RWPE2 (cell line): Measurements from ENCODE around the gene GOSR1.
"Not testable (repeated sequence)": the region's sequence is repeated elsewhere in the genome, so short reads cannot be mapped to it uniquely, and the experiment has no call there.

Experiments
- ATAC-seq: fragments of 200-7000 bp; cut with Tn5 transposase; 3 replicates; pipeline ENCODE4 v1.9.1; 2021; ENCODE audit warnings: low read depth
- DNase-seq: peaks from one replicate; pipeline ENCODE4 v3.0.0-alpha.2; 2020; ENCODE audit warnings: low spot score
- H3K27ac ChIP-seq: fragments of 450-650 bp; 2 replicates; pipeline ENCODE4 v1.5.1; 2017; ENCODE audit warnings: mild to moderate bottlenecking; ENCODE audit not compliant: poor library complexity, severe bottlenecking
- H3K27me3 ChIP-seq: fragments of 250-450 bp; sonication (Bioruptor Pico); 2 replicates; pipeline ENCODE4 v1.5.1; 2021; ENCODE audit warnings: mild to moderate bottlenecking, moderate library complexity; ENCODE audit not compliant: insufficient read depth, poor library complexity, severe bottlenecking
- H3K36me3 ChIP-seq: fragments of 250-450 bp; sonication (Bioruptor Pico); 2 replicates; pipeline ENCODE4 v1.5.1; 2020; ENCODE audit warnings: low read depth, mild to moderate bottlenecking, moderate library complexity
- H3K4me1 ChIP-seq: fragments of 250-450 bp; sonication (Bioruptor Pico); 2 replicates; pipeline ENCODE4 v1.5.1; 2021; ENCODE audit warnings: mild to moderate bottlenecking, moderate library complexity; ENCODE audit not compliant: insufficient read depth, poor library complexity, severe bottlenecking
- H3K4me3 ChIP-seq: fragments of 250-450 bp; sonication (Bioruptor Pico); 2 replicates; pipeline ENCODE4 v1.5.1; 2021; ENCODE audit warnings: mild to moderate bottlenecking, moderate library complexity; ENCODE audit not compliant: severe bottlenecking
- H3K9me3 ChIP-seq: fragments of 250-450 bp; sonication (Bioruptor Pico); 2 replicates; pipeline ENCODE4 v1.5.1; 2021; ENCODE audit warnings: mild to moderate bottlenecking, moderate library complexity; ENCODE audit not compliant: severe bottlenecking
- TF ChIP-seq, protein P1 (sequence below): fragments of 450-650 bp; IDR thresholded peaks from one replicate; pipeline ENCODE4 v1.5.1; 2017; ENCODE audit warnings: mild to moderate bottlenecking, moderate library complexity; ENCODE audit not compliant: poor library complexity, severe bottlenecking

GOSR1 gene

GRCh38 chr17:30520882-30521281 lies 43.7 kb downstream of the GOSR1 start:
- H3K36me3 ChIP-seq: peaks cover 42% of the 10 kb centered on the region
- peaks cover 5% of the 10 kb centered on the region for H3K4me1 ChIP-seq
- H3K27ac ChIP-seq: no peak overlapping the region
- no peak overlapping the region for H3K4me3 ChIP-seq
- ATAC-seq: no peak
- DNase-seq: no peak
- TF ChIP-seq, protein P1, sequence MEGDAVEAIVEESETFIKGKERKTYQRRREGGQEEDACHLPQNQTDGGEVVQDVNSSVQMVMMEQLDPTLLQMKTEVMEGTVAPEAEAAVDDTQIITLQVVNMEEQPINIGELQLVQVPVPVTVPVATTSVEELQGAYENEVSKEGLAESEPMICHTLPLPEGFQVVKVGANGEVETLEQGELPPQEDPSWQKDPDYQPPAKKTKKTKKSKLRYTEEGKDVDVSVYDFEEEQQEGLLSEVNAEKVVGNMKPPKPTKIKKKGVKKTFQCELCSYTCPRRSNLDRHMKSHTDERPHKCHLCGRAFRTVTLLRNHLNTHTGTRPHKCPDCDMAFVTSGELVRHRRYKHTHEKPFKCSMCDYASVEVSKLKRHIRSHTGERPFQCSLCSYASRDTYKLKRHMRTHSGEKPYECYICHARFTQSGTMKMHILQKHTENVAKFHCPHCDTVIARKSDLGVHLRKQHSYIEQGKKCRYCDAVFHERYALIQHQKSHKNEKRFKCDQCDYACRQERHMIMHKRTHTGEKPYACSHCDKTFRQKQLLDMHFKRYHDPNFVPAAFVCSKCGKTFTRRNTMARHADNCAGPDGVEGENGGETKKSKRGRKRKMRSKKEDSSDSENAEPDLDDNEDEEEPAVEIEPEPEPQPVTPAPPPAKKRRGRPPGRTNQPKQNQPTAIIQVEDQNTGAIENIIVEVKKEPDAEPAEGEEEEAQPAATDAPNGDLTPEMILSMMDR: no peak
- H3K9me3 ChIP-seq: no peaks in the 10 kb centered on the region
- no peaks in the 10 kb centered on the region for H3K27me3 ChIP-seq

DNA sequence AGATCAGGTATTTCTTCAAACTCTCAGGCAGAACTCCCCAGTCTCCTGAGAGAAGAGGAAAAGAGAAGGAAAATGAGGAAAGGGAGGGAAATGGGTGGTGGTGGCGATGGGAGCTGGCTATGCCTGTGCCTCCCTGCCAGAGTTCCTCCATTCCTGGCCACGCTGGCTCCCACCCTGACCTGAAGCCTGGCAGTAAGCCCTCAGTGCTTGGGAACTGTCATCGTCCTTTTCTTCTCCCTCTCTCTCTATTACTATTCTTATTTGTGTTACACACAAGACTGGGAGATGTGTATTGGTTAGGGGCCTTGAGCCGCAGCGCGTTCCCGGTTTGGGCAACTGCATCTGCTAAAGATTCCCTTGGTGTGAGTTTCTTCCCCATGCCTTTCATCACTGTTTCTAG lies 44.6 kb downstream of the GOSR1 start:
- Histone ChIP-seq H3K27ac (no peak overlapping the region), H3K27me3 (no peaks in the 10 kb centered on the region), H3K4me3 (no peak overlapping the region), H3K36me3 (peaks cover 41% of the 10 kb centered on the region), H3K4me1 (peaks cover 5% of the 10 kb centered on the region), H3K9me3 (no peaks in the 10 kb centered on the region)
- TF ChIP-seq, protein P1: no peak
- no peak for ATAC-seq
- no peak for DNase-seq

DNA sequence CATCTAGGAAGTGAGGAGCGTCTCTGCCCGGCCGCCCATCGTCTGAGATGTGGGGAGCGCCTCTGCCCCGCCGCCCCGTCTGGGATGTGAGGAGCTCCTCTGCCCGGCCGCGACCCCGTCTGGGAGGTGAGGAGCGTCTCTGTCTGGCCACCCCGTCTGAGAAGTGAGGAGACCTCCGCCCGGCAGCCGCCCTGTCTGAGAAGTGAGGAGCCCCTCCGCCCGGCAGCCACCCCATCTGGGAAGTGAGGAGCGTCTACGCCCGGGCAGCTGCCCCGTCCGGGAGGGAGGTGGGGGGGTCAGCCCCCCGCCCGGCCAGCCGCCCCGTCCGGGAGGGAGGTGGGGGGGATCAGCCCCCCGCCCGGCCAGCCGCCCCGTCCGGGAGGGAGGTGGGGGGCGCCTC lies 46.0 kb downstream of the GOSR1 start:
- not testable (repeated sequence) for H3K4me1 ChIP-seq, H3K27me3 ChIP-seq, H3K9me3 ChIP-seq, ATAC-seq, DNase-seq, H3K4me3 ChIP-seq, H3K27ac ChIP-seq
- H3K36me3 ChIP-seq: peaks cover 35% of the 10 kb centered on the region

GRCh38 chr17:30524847-30525246 lies 47.6 kb downstream of the GOSR1 start:
- Histone ChIP-seq H3K4me1 (peaks cover under 1% of the 10 kb centered on the region), H3K27ac (no peak overlapping the region), H3K27me3 (no peaks in the 10 kb centered on the region), H3K9me3 (no peaks in the 10 kb centered on the region), H3K4me3 (no peak overlapping the region), H3K36me3 (peaks cover 29% of the 10 kb centered on the region)
- ATAC-seq (no peak), DNase-seq (no peak)
- TF ChIP-seq, protein P1: no peak

DNA sequence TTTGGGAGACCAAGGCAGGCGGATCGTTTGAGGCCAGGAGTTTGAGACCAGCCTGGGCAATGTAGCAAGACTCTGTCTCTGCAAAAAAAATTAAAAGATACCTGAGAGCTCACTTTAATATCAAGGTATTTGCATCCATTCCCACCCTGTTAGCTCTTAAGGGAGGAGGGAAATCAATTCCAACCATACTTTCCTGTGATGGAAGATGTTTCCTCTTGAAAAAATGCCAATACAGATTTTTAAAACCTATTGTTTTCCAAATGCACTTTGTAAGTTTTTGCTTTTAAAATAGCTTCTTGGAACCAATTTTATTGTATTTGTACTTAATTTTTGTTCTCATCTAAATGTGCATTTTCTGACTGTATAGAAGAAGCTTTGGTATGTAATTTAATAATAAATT lies 49.2 kb downstream of the GOSR1 start:
- H3K27me3 ChIP-seq: no peaks in the 10 kb centered on the region
- H3K27ac ChIP-seq: no peak overlapping the region
- ATAC-seq (no peak), DNase-seq (no peak)
- TF ChIP-seq, protein P1: no peak
- no peak overlapping the region for H3K4me3 ChIP-seq
- no peaks in the 10 kb centered on the region for H3K9me3 ChIP-seq
- H3K36me3 ChIP-seq: peaks cover 14% of the 10 kb centered on the region
- H3K4me1 ChIP-seq: no peaks in the 10 kb centered on the region

DNA sequence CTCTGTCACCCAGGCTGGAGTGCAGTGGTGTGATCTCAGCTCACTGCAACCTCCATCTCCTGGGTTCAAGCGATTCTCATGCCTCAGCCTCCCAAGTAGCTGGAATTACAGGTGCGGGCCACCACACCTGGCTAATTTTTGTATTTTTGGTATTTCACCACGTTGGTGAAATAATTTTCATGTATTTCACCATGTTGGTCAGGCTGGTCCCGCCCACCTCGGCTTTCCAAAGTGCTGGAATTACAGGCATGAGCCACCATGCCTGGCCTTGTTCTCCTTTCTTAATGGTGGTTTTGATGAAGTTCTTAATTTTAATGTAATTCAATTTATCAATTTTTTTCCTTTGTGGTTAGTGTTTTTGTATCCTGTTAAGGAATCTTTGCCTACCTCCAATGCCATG lies 51.5 kb downstream of the GOSR1 start:
- H3K4me1 ChIP-seq, DNase-seq, H3K36me3 ChIP-seq, H3K4me3 ChIP-seq, H3K27ac ChIP-seq, H3K27me3 ChIP-seq, H3K9me3 ChIP-seq, ATAC-seq: not testable (repeated sequence)
